Activated effector memory CD4-positive, alpha-beta T cell treated with anti-CD3 and anti-CD28 coated beads, Interleukin-2, amount 50 U/mL, for 16 hours (primary cell): ENCODE results near the gene DUSP22.
A peak's percentile ranks its signal among the peaks of the same experiment; 100 is the strongest.
"Not testable (repeated sequence)": the region's sequence is repeated elsewhere in the genome, so short reads cannot be mapped to it uniquely, and the experiment has no call there.

ENCODE experiments used
- DNase-seq: peaks from one replicate; pipeline ENCODE4 v3.0.0-alpha.2; 2020

The DUSP22 gene

DNA sequence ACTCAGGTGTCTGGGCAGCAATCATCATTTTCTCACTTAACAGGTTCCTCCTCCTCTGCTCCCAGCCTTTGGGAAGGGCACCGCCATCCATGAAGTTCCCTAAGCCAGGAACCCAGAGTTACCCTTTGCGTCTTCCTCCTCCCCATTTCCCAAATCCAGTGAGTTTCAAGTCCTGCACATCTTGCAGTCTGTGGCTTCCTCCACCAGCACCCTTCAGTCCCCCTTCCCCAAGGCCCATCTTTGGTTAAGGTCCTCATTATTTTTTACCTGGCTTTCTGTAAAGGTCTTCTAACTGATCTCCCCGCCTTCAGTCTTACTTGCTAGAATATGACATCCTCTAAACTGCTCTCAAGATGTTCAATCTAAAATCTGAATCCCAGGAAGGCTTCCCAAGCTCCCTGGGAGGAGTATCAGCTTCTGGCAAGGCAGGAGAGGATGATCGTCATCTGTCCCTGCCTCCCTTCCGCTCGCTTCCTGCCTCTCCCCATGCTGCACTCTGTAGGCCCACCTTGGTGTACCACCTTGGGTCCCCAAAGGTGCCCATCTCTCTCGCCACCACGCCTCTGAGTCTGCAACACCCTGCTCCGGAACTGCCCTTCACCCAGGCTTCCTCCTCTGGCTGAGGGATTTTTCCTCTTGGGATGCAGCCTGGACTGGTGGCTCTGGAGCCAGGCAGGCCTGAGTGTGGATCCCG is 11.4 kb upstream of the DUSP22 start:
- DNase-seq = no peak

DNA sequence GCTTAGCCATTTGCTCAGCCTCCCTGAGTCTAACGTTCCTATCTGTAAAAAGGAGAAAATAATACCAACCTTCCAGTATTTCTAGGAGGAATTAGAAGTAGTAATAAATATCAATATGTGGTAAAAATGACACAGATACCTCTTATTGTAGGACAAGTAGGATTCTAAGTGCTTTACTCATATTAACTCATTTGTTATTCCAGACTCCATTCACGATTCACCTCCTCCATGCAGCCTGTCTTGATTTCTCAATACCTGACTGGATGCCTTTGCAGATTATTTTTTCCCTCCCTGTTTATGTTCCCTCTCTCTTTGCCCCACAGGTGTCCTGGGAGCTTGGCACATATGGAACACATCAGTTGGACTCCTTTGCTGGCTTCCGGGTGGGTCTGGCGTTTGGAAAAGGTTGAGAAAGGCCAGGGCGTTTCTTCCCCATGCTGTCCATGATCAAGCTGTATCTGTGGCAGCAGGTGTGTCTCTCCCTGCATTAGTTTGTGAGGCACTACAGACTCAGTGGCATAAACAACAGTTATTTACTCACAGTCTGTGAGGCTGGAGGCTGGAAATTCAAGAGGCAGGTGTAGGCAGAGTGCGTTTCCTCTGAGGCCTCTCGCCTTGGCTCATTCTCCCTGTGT is 10.7 kb upstream of the DUSP22 start:
- no peak for DNase-seq

DNA sequence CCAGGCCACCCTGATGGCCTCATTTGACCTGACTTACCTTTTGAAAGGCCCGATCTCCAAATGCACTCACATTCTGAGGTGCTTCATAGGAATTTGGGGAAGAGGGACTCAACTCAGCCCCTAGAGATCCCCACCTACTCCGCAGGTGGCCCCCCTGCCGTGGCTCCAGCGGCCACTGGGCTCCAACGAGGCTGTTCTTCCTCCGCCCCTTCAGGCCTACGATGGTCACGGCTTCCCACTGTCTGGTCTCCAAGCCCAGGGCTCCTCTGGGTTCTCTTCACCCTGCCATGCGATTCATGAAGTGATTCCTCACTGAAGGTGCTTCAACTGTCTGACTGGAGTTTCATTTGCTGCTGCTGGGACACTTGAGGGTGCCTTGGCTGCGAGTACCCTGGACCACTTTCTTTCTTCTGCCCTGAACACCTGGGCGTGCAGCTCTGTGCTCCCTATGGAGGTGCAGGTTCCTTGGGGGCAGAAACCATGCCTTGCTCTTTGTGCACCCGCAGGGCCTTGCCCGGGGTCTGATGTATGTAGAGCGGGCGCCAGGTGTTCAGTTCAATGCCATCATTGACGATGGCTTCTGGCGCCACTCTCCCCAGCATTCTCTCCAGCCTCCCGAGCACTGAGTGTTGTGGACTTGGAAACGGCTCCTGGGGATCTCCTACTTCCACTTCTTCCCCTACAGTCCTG is 10.0 kb upstream of the DUSP22 start:
- DNase-seq = no peak

DNA sequence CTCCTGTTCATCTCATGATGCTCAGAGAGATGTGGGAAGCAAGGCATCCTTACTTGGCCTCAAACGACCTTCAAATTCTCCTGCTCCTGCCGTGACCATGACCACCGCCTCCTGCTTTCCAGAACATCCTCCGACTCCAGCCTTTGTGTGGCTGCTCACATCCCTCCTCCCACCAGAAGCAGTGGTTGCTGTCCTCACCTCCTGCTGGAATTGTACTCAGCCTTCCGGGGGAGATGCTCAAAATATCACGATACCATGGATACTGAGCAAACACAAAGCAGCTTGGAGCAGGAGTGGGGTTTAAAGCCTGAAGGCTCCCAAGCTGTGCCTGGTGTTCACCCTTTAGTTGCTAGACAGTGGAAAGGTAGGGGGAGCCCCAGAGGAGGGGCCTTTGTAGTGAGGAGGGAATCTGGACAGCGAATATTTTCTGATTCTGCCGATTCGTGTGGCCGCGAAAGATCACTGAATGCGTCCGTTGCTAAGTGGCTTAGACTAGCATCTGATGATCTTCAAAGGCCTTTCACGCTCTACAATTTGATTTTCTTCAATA is 9.3 kb upstream of the DUSP22 start:
- no peak for DNase-seq

DNA sequence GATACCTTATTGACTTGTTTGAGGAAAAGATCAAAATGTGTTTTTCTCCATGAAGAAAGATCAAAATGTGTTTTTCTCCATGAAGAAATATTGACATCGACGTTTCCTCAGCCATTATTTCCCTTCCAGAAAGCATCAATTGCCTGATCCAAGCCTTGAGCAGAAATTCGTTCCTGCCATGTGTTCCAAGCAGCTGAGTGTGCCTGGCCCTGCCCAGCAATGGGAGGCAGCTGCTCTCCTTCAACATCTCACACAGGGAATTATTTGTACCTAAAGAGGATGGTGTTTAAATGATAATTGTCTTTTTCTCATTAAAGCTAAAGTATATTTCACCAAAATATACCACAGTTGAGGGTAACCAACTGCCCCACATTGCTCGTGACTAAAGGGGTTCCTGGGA is 7.8 kb upstream of the DUSP22 start:
- DNase-seq = no peak

DNA sequence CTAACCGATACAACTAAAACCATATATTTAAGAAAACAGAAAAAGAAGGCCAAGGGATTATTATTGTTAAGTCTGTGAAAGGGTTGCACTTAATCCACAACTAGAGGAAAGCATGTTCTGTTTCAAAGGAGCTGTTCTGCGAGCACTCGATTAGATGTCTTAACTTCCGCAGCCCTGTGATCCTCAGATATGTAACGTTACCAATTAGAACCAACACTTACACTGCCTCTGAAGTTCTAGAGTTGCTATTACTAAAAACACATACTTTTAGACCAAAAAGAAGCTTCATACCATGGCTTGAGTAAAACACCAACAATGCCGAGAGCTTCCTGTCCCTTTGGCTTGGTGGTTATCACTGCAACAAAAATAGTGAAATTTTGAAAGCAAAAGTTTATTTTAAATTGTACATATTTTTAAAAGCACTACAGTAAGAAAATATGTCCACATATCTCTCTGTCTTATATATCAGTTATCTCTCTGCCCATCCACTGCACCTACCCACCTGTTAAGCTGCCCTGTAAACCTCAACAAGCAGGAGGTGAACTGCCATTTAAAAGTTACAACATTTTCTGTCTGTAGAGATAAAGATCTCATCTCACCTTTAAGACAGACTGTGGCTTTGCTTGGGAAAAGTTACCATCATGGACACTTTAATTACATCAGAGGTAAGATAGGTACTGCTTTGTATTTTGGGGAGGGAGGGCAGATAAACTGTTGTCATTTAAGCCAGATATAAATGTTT is 7.1 kb upstream of the DUSP22 start:
- DNase-seq = no peak

DNA sequence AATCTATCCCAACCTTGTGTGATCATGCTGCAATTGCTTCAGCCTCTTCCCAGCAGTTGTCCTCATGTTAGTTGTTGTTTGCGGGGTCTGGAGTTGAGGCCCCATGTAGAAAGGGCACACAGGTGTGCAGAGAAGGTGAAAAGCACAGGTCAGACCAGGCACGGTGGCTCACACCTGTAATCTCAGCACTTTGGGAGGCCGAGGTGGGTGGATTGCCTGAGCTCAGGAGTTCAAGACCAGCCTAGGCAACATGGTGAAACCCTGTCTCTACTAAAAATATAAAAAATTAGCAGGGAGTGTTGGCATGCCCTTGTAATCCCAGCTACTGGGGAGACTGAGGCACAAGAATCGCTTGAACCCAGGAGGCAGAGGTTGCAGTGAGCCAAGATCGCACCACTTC is 6.4 kb upstream of the DUSP22 start:
- DNase-seq = not testable (repeated sequence)

DNA sequence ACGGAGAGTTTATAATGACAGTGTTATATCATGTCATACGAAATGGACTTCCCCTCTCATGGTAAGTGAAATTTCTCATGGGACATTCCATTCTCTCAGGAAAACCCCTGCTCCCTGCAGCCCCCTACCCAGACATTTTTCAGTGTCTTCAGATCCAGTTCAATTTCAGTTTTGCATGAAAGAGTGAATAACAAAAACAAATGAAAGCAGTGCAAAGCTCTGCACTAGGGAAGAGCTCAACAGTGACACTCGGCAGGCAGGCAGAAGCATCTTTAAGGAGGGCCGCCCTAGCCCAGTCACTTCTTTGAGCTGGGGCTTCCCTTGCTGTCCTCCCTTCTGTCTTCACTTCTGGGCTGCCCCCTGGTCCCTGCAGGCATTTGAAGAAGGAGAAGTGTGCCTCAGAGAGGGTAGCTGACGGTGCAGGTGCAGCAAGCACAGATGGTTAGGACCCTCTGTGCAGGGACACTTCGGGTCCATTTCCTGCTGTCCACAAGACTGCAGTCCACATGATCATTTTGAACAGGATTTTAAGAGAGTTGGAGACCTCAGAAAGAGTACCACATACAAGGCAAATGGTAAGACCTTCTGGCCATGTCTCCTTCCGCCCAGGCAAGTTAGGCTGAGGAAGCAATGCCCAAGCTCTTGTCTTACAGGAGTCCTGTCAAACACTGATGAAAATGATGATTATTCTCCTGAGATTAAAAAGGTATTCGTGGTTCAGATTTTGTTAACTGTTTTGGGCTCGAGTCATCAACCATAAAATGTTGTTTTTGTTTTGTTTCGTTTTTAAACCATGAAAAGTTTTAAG is 5.4 kb upstream of the DUSP22 start:
- DNase-seq = no peak

DNA sequence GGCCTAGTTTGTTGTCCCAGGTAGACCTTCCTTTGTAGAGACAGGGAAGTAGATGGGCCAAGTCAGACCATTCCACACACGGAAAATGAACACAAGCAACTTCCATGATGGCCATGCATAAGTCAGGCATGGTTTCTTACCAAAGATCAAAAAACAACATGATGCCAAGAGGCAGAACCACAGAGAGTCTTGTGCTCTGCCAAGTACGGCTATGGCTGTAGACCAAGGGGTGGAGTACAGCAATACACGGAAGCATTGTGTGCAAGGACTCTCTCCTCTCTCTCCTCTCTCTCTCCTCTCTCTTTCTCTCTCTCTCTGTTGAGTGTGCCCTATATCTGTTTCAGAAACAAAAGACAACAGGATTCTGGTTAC is 4.8 kb upstream of the DUSP22 start:
- DNase-seq = no peak

DNA sequence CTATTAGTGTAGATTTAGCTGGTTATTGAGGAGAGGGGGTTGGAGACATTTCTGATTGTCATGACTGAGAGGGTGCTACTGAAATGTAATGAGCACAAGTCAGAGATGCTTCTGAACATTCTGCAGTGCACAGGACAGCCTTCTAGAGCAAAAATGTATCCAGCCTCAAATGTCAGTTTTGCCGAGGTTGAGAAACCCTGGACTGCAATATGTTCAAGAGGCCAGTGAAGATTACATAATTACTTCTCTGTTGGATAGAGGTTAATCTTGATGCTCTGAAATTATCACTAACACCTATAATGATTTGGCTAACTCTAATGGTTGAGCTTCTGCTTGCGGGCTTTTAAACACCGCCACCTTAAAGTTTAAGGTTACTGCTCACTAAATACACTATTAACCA is 3.4 kb upstream of the DUSP22 start:
- DNase-seq = no peak

DNA sequence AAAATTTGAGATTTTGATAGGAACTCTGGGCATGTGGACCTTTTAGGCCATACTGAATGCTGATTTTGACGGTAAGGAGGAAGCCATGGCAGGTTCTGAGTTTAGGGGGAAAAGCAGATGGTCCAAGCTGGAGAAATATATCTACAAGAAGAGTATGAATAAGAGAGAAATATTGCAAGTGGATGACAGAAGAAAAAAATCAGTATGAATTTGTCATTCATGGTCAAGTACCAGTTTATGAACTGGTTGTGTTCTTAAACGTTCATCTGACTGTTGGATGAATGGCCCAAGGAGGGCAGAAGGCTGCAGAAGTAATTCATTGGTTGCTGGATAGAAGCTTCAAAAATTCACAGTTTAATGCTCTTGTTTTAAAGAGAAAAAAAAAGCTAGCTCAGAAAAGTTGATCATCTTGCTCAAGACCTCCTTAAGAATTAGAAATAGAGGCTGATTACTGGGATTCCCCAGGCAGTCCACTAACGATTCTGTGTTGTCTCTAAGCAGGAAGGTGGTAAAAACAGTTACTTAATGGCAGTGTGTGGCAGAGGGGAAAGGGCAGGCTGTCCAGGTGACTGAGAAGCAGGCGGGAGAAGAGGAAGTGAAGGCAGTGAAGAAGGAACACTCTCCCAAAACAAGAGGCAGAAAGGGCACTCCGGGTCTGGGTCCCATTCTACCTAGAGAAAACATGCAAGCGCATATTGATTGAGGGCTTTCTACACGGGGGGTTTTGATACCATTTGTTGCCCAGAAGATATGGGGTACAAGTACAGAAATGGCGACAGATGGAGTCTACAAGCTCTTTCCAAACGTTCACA is 2.0 kb upstream of the DUSP22 start:
- DNase-seq = no peak

DNA sequence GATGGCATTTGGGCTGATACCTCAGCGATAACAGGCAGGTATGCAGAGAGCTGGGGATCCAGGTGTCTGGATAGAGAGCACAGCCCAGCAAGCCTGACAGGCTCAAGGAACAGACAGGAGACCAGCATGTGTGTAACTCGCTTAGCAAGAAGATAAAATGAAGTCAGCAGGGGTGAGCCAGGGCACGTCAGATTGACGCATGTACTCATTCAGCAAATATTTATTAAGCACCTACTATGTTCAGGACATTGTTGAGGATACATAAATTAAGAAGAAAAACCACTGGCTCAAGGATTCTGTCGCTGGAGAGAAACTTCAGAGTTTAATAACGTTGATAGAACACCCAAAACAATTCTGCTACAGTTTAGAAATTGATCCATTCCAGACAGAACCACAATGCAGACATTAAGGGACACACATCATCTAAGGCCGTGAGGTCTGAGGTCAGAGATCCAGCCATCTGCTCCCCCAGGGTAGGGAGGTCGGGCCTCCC is 1.0 kb upstream of the DUSP22 start:
- DNase-seq = no peak

DNA sequence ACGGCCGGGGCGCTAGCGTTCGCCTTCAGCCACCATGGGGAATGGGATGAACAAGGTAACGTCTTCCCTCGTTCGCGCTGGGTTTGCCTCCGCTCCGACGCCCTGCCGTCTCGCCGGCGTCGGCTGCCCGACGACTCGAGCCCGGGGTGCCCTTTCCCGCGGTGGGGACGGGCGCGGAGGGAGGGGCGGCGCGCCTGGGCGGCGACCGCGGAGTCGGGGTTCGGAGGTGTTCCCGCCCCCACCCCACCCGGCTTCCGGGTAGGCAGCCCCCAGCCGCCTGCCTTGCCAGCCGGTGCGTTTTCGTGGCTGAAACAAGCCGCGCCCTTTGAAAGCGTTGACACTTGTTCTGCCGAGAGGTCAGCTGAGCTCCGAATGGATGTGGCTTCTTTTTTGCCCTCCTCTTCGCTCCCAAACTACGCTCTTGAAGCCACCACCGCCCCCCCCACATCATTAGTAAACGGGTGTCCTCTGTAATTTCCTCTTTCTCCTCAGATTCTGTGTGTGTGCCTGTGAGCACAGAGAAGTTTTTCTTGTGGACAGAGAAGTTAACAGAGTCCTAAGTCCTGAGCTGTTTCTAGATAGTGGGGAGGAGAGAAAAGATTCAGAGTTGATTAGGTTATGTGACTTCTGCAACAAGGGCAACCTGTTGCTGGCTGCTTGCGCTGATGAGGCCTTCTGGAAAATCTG is 362 bp downstream of the DUSP22 start:
- peak; percentile 91 for DNase-seq

DNA sequence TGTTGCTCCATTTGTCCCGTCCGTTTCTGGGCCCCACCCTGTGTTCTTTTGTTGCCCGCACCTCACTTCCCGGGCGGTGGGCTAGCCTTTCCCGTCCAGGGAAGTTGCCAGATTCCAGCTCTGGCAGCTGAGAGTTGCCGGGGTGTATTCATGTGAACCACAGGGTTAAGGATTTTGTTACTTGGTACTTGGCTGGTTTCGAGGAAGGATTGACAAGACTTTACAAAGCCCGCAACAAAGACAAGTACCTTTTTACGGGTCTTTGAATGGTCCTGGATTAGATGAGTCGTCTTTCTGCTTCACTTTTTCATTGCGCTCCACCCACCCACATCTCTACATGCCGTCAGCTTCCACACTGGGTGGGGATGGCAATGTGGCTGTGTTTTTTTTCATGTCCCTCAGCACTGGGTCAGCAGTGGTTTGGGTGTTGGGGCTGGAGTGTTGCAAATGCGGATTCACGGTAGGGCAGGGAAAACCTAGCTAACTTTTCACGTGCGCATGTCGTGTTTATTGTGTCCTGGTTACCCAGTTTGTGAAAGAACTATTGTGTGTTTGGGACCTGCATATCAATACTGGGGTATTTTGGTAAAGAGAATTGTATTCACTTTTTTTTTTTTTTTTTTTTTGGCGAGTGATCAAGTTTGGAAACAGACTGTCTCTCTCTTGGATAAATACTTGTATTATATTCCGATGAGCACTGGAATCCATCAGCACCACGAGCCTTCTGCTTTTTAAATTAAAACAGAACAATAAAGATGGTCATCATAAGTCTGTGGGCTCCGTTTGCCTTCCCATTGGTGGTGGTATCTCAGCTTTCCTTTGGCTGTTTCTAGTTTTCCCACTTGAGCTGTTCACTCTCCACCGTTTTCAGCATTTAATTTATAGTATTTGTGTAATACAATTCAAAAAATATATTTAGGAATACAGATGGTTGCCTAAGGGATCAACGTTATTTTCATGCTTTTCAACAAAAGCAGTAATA is 1.2 kb downstream of the DUSP22 start:
- DNase-seq = peak; percentile 73

DNA sequence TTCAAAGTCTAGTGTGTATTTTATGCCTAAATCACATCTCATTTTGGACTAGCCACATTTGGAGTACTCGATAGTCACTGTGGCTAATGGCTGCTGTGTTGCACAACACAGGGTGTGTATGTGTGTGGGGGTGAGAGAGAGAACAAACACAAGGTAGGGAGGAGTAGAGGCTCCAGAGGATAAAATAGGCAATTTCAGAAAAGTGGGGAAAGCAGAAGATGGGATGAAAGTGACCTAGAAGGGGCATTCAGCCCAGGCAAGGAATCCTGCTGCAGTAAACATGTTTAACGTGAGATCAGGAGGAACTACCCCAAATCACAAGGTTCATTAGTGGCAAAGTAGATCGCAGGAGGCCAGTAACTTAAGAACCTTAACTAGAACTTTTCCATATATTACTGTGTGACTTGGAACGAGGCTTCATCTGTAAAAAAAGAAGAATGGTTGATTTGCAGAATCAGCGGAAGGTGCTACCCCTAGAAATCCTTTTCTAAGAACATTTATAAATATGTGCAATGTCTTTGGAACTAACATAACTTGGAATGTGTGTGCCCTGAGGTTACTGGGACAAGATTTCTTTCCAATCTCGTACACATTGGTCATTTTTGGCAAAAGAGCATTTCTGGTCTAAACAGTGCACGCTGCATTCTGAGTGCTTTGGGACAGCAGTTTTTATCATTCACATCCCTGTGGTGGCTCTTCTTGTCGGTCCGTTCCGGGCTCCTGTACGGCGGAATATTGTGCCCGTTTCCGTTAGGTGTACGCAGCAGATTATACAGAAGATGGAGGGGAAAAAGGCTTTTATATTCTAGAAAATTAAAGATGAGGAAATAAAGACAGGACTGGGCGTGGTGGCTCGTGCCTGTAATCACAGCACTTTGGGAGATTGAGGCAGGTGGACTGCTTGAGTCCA is 2.6 kb downstream of the DUSP22 start:
- DNase-seq = no peak

DNA sequence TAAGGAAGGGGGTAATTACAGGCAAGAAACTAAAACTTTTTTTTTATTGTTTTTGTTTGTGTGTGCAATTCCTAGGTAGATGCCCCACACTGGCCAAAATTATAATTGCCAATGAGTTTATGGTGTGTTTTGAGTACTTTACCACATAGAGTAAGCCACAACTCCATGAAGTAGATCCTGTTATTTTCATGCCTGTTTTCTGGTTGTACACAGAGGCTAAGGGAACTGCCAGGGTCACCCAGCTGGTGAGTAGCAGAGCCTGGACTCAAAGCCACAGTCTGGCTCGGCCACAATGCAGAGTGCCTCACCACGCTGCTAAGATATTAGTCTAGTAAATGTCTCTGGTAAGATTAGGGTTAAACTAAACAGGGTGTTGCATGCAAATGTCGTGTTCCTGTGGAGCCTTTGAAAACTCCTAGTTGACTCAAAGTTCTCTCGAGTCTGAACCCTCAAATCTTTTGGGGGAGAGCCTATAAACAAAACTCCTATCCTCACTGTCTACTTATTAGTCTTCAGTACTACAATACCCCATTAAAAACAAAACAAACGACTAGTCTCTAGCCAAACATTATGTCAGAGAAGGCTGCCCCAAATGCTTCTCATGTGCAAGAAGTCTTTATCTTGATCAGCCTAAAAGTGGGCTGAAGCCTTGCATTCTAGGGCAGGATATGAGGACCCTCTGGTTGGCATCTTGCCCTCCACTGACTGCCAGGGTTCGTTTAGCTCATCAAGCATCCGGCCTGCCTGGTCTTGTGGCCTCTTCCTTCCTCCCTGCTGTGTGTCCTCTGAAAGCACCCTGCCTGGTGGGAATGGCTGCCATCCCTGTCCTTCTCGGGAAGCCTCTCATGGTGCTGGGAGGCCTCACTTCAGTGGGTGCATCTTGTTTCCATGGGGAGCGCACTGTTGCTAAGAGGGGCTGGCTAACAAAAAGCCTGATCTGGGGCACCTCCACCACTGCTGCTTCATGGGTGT is 4.2 kb downstream of the DUSP22 start:
- no peak for DNase-seq

DNA sequence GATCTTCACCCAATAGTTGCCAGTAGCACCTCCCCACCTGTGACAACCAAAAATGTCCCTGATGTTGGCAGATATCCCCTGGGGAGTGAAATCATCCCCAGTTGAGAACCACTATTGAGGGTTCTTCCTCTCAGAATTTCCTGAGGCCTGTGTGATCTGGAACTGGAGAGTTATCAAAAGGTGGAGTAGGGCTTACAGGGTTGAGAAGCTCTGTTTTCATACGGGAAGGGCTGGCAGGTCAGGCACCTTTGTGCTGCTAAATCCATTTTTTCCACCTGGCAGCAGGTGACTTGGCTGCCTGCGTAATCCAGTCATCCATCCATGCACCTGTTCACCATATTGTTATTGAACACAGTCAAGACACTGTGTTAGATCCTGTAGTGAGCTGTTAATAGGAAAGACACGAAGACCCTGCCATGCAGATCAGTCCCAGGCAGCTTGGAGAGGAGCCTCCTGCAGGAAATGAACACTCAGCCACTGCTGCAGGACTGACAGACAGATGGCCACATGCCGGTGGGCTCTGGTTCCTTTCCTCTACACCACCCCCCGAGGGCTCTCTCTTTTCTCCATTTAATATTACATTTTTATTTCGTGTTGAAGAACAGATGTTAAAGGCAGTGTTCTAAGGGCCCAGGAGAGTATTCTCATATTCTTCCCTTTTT is 5.4 kb downstream of the DUSP22 start:
- DNase-seq = no peak
